Measurements from ENCODE around the gene ADM2.

Gene ADM2

GRCh38 chr22:50469377-50470305 lies 11.7 kb upstream of the ADM2 start:
- peak; percentile 59 for DNase-seq

- DNase-seq: no peak
These were observed 10.9 kb upstream of the ADM2 start for GRCh38 chr22:50470491-50470890.

- DNase-seq: no peak
These were observed 10.0 kb upstream of the ADM2 start for GRCh38 chr22:50471197-50471847.

GRCh38 chr22:50471962-50472361 lies 9.4 kb upstream of the ADM2 start:
- no peak for DNase-seq

GRCh38 chr22:50473088-50473487 lies 8.3 kb upstream of the ADM2 start:
- no peak for DNase-seq

GRCh38 chr22:50473855-50474671 lies 7.3 kb upstream of the ADM2 start:
- DNase-seq: no peak

- DNase-seq: peak; percentile 80
These were observed 6.4 kb upstream of the ADM2 start, which contains the start of gene SBF1 for GRCh38 chr22:50474710-50475651. SBF1 (minus strand) TSS chr22:50475035; CDS start chr22:50474840, 195 bp downstream.

GRCh38 chr22:50475652-50476002 lies 5.7 kb upstream of the ADM2 start:
- no peak for DNase-seq

- DNase-seq: no peak
These were observed 4.5 kb upstream of the ADM2 start for GRCh38 chr22:50476868-50477267.

- DNase-seq: no peak
These were observed 3.4 kb upstream of the ADM2 start for GRCh38 chr22:50477923-50478322.

- no peak for DNase-seq
These were observed 1.6 kb upstream of the ADM2 start for GRCh38 chr22:50479721-50480120.

- DNase-seq: no peak
These were observed 301 bp upstream of the ADM2 start for GRCh38 chr22:50481045-50481439.

GRCh38 chr22:50482107-50483074 lies 1.0 kb downstream of the ADM2 start:
- no peak for DNase-seq

GRCh38 chr22:50483106-50483505 lies 1.8 kb downstream of the ADM2 start:
- no peak for DNase-seq

- DNase-seq: no peak
These were observed 2.2 kb downstream of the ADM2 start for GRCh38 chr22:50483556-50483955.

- DNase-seq: no peak
These were observed 2.9 kb downstream of the ADM2 start for GRCh38 chr22:50483977-50484853.

- DNase-seq: no peak
These were observed 4.1 kb downstream of the ADM2 start for GRCh38 chr22:50485221-50486131.

GRCh38 chr22:50486561-50487289 lies 5.4 kb downstream of the ADM2 start, which contains the start of gene MIOX:
MIOX (plus strand) TSS chr22:50486859; CDS start chr22:50486898, 39 bp downstream.
- peak; percentile 5 for DNase-seq

Data from NCI-H510A treated with DMSO at 0.1 percent for 48 hours (cell line).